Stimulated activated CD4-positive, alpha-beta T cell treated with anti-CD3 and anti-CD28 coated beads, Interleukin-1b, Interleukin-23, amount 100 ng/mL, for 24 hours (primary cell): Measurements from ENCODE around the gene TRIM44.

Experiments
- DNase-seq, 4 experiments: peaks; one replicate each; pipeline ENCODE4 v3.0.0-alpha.2; 2020; ENCODE audit warnings: low read depth in 4 of 4, low spot score in 1 of 4

The TRIM44 gene

GRCh38 chr11:35662649-35663407, at the start of gene TRIM44:
Gene TRIM44 (plus strand): TSS chr11:35662775. CDS start chr11:35663112, 337 bp downstream.
- DNase-seq = peak; percentile 51 to 78 (median 66)

GRCh38 chr11:35614939-35615569, 47.5 kb upstream of the TRIM44 start:
- DNase-seq = no peak

GRCh38 chr11:35615921-35616900, 46.4 kb upstream of the TRIM44 start:
- no peak for DNase-seq

GRCh38 chr11:35617316-35617686, 45.3 kb upstream of the TRIM44 start:
- DNase-seq = no peak

- peak in 1 of 4 experiments; percentile 24 for DNase-seq
Measured at GRCh38 chr11:35617687-35618496, 44.7 kb upstream of the TRIM44 start, which contains the start of gene FJX1. Gene FJX1 (plus strand): TSS chr11:35618460. CDS start chr11:35618637, 177 bp downstream.

- peak in 1 of 4 experiments; percentile 16 for DNase-seq
Measured at GRCh38 chr11:35618497-35619115, 44.0 kb upstream of the TRIM44 start.

GRCh38 chr11:35619116-35619854, 43.3 kb upstream of the TRIM44 start:
- DNase-seq = peak in 2 of 4 experiments; percentile 2 to 16

GRCh38 chr11:35619855-35620640, 42.5 kb upstream of the TRIM44 start:
- DNase-seq = no peak

GRCh38 chr11:35620795-35621194, 41.8 kb upstream of the TRIM44 start:
- DNase-seq = no peak

- DNase-seq = no peak
Measured at GRCh38 chr11:35621620-35622019, 41.0 kb upstream of the TRIM44 start.

- DNase-seq = no peak
Measured at GRCh38 chr11:35622070-35622469, 40.5 kb upstream of the TRIM44 start.

- DNase-seq = no peak
Measured at GRCh38 chr11:35623621-35624168, 38.9 kb upstream of the TRIM44 start.

GRCh38 chr11:35624316-35624715, 38.3 kb upstream of the TRIM44 start:
- DNase-seq = no peak

- no peak for DNase-seq
Measured at GRCh38 chr11:35624781-35625180, 37.8 kb upstream of the TRIM44 start.

GRCh38 chr11:35626501-35626900, 36.1 kb upstream of the TRIM44 start:
- DNase-seq = no peak

- DNase-seq = no peak
Measured at GRCh38 chr11:35629511-35629910, 33.1 kb upstream of the TRIM44 start.

- DNase-seq = no peak
Measured at GRCh38 chr11:35629914-35630313, 32.7 kb upstream of the TRIM44 start.

- no peak for DNase-seq
Measured at GRCh38 chr11:35631891-35632290, 30.7 kb upstream of the TRIM44 start.
